Measurements from ENCODE around the gene SETD2.

DNA sequence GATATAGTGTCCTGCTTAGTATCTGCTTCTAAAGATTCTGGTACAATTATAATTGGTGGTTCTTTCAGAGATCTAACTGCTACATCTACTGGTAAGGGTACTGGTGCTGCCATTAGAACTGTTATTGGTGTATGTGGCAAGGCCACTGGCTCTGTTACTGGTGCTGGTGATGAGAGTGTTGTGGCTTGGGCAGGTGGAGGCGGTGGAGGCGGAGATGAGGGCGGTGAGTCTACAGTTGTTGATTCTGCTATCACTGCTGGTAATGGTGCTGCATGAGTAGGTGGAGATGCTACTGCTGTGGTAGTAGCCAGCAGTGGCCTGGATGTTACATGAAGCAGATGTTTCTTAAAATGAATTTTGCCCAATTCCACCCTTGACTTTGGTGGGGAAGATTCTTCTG lies 40.1 kb downstream of the SETD2 start:
- TF ChIP-seq, protein P1, sequence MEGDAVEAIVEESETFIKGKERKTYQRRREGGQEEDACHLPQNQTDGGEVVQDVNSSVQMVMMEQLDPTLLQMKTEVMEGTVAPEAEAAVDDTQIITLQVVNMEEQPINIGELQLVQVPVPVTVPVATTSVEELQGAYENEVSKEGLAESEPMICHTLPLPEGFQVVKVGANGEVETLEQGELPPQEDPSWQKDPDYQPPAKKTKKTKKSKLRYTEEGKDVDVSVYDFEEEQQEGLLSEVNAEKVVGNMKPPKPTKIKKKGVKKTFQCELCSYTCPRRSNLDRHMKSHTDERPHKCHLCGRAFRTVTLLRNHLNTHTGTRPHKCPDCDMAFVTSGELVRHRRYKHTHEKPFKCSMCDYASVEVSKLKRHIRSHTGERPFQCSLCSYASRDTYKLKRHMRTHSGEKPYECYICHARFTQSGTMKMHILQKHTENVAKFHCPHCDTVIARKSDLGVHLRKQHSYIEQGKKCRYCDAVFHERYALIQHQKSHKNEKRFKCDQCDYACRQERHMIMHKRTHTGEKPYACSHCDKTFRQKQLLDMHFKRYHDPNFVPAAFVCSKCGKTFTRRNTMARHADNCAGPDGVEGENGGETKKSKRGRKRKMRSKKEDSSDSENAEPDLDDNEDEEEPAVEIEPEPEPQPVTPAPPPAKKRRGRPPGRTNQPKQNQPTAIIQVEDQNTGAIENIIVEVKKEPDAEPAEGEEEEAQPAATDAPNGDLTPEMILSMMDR (IDR thresholded peaks at IDR 0.05; ENCODE audit: poor library complexity): no peak
- no peak for TF ChIP-seq EZH2 (IDR thresholded peaks at IDR 0.05; ENCODE audit: borderline replicate concordance)
